GM12872 (cell line): ENCODE data around the gene IGF2BP3.

Source experiments
- CTCF ChIP-seq: IDR thresholded peaks from 3 replicates; pipeline ENCODE4 v1.5.1; 2011; ENCODE audit warnings: low read depth, mild to moderate bottlenecking, low read length, moderate library complexity; ENCODE audit not compliant: insufficient read depth

The IGF2BP3 gene

GRCh38 chr7:23469150-23469960 is 936 bp downstream of the IGF2BP3 start:
- TF ChIP-seq CTCF: peak; percentile 6; the same call in 1 of the 3 replicates

- TF ChIP-seq CTCF: no peak
Measured at GRCh38 chr7:23468526-23469149, 1.7 kb downstream of the IGF2BP3 start.

- TF ChIP-seq CTCF: no peak
Measured at GRCh38 chr7:23467806-23468525, 2.3 kb downstream of the IGF2BP3 start.

- TF ChIP-seq CTCF: no peak
Measured at GRCh38 chr7:23467291-23467805, 2.9 kb downstream of the IGF2BP3 start.

GRCh38 chr7:23462846-23463245 is 7.4 kb downstream of the IGF2BP3 start:
- TF ChIP-seq CTCF: peak; percentile 21; the same call in 1 of the 3 replicates

GRCh38 chr7:23458044-23458443 is 12.2 kb downstream of the IGF2BP3 start:
- no peak for TF ChIP-seq CTCF

GRCh38 chr7:23456093-23456492 is 14.2 kb downstream of the IGF2BP3 start:
- no peak for TF ChIP-seq CTCF
